IPS DF 6.9 (cell line): Measurements from ENCODE around the gene INHBC.
"Not testable (repeated sequence)": the region's sequence is repeated elsewhere in the genome, so short reads cannot be mapped to it uniquely, and the experiment has no call there.

ENCODE experiments used
- DNase-seq: peaks from one replicate; pipeline ENCODE4 v3.0.0-alpha.2; 2013; ENCODE audit warnings: low read depth, low spot score
- H3K27ac ChIP-seq: one replicate; pipeline ENCODE4 v1.5.1; 2013; ENCODE audit warnings: low read length, control low read depth
- H3K27me3 ChIP-seq: 2 replicates; pipeline ENCODE4 v1.6.1; 2013; ENCODE audit warnings: mild to moderate bottlenecking, low read length; ENCODE audit not compliant: control insufficient read depth, insufficient read depth
- H3K36me3 ChIP-seq: 2 replicates; pipeline ENCODE4 v1.6.1; 2013; ENCODE audit warnings: low read length; ENCODE audit not compliant: control insufficient read depth, insufficient read depth
- H3K4me1 ChIP-seq: 2 replicates; pipeline ENCODE4 v1.6.1; 2013; ENCODE audit warnings: low read length; ENCODE audit not compliant: control insufficient read depth, insufficient read depth
- H3K4me3 ChIP-seq: 2 replicates; pipeline ENCODE4 v1.5.1; 2013; ENCODE audit warnings: mild to moderate bottlenecking, low read length
- H3K9me3 ChIP-seq: 2 replicates; pipeline ENCODE4 v1.6.1; 2013; ENCODE audit warnings: low read length, inconsistent platforms; ENCODE audit not compliant: control insufficient read depth, insufficient read depth
- WGBS: extraction: QIAGEN DNeasy Blood & Tissue Kit; methylation state at CpG from one replicate; pipeline ENCODE4 v1.1.7; 2013; ENCODE audit warnings: mixed read lengths, missing lambda C conversion rate; ENCODE audit not compliant: insufficient read length, insufficient coverage; 5-methylcytosine and 5-hydroxymethylcytosine counted together

INHBC gene

DNA sequence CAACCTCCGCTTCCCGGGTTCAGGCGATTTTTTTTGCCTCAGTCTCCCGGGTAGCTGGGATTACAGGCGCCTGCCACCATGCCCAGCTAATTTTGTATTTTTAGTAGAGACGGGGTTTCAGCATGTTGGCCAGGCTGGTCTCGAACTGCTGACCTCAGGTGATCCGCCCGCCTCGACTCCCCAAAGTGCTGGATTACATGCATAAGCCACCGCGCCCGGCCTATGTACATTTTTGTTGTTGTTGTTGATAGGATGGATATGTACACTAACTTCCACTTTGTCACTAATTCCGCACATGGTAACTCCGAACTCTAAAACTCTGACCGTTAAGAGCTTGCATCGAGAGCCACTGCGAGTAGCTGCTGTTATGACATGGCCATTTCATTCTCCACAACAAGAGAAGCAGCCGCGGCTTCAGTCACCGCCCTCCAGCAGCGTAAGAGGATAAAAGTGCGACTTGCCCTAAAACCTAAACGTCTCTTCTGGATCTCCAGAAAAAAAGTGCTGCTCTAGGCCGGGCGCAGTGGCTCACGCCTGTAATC lies 52.5 kb downstream of the INHBC start:
- H3K36me3 ChIP-seq: peaks cover 22% of the 10 kb centered on the region
- WGBS: no CpG with 5 or more reads among the region's 27 CpGs
- no peak for DNase-seq
- H3K4me1 ChIP-seq: no peaks in the 10 kb centered on the region
- no peaks in the 10 kb centered on the region for H3K9me3 ChIP-seq
- no peak overlapping the region for H3K4me3 ChIP-seq
- no peak overlapping the region for H3K27ac ChIP-seq
- no peaks in the 10 kb centered on the region for H3K27me3 ChIP-seq

DNA sequence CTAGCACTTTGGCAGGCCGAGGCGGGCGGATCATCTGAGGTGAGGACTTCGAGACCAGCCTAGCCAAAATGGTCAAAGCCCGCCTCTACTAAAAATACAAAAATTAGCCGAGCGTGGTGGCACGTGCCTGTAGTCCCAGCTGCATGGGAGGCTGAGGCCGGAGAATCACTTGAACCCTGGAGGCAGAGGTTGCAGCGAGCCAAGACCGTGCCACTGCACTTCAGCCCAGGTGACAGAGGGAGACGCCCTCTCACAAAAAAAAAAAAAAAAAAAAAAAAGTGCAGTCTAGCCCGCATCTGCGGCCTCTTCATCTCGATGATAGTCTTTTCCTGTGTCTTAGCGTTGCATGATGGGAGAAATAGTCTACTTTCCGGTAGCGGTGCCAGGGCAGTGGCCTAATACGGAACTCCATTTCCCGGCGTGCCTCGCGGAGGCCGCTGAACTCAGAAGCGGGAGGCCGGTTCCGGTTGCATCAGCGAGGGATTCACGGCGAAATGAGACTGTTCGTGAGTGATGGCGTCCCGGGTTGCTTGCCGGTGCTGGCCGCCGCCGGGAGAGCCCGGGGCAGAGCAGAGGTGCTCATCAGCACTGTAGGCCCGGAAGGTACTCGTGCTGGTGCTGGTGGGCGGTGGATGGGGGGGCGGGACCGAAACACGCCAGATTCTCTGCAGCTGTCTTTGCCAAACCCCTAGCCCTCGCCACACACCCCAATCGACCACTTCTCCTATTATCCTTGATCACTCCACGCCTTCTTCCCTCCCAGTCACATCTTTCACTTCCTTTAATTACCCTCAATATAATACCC lies 53.2 kb downstream of the INHBC start, which contains the start of gene MARS1:
Gene MARS1 (plus strand): TSS at position 472 of the 805 bp plus-strand sequence. CDS start 23 bp downstream, at position 495.
- WGBS: 100% methylated on average over 1 of the region's 47 CpGs
- peak; percentile 94 for DNase-seq
- no peaks in the 10 kb centered on the region for H3K9me3 ChIP-seq
- H3K4me3 ChIP-seq: peak within 1 kb of the TSS; percentile 81
- no peaks in the 10 kb centered on the region for H3K27me3 ChIP-seq
- peaks cover 27% of the 10 kb centered on the region for H3K36me3 ChIP-seq
- H3K4me1 ChIP-seq: no peaks in the 10 kb centered on the region
- H3K27ac ChIP-seq: no peak within 1 kb of the TSS

DNA sequence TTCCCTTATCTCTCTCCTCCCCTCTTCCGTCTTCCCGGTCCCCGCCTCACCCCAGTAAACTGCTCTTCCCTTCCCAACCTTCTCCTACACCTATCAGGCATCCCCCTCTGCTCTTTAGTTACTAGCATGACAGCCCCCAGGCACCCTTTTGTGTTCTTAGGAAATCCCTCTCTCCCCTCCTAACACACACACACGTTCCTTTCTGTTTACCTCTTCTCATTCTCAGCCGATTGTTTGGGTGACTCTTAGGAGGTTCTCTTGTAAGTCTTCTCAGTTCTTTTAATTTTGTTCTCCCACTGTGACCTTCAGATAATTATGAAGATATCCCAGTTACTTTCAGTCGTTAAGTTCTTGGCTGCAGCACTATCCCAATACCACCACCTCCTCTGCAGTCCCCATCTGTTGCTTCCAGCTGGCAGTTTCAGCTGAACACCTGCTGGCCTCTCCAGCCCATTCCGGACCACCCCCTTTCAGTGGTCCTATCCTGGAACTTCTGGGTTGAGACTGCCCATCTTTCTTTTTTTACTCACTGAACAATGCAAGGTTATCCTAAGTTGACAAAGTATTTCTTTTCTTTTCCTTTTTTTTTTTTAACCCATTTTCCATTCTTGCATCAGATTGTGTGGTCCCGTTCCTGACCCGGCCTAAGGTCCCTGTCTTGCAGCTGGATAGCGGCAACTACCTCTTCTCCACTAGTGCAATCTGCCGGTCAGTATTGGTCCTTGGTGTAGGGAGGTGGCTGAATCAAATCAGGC lies 54.0 kb downstream of the INHBC start:
- no peak for DNase-seq
- Histone ChIP-seq H3K27ac (no peak overlapping the region), H3K4me1 (no peaks in the 10 kb centered on the region), H3K9me3 (no peaks in the 10 kb centered on the region), H3K4me3 (peak overlapping the region; percentile 81), H3K36me3 (peaks cover 27% of the 10 kb centered on the region), H3K27me3 (no peaks in the 10 kb centered on the region)
- 100% methylated on average over 3 of the region's 11 CpGs for WGBS

DNA sequence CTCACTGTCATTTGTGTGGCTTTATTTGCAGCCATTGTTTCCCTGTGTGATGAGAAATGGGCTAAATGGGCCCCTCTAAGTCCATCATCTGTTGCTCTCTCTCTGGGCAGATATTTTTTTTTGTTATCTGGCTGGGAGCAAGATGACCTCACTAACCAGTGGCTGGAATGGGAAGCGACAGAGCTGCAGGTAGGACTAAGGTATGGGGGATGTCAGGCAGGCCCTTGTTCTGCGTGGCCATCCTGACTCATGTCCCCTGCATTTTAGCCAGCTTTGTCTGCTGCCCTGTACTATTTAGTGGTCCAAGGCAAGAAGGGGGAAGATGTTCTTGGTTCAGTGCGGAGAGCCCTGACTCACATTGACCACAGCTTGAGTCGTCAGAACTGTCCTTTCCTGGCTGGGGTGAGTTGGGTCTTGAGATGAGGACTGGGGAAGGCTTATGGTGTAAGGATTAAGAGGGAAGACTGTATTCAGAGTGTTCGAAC lies 54.6 kb downstream of the INHBC start:
- Histone ChIP-seq H3K27ac (no peak overlapping the region), H3K4me1 (no peaks in the 10 kb centered on the region), H3K9me3 (no peaks in the 10 kb centered on the region), H3K36me3 (peaks cover 27% of the 10 kb centered on the region), H3K4me3 (peak overlapping the region; percentile 81; the same call in 1 of the 2 replicates), H3K27me3 (no peaks in the 10 kb centered on the region)
- no peak for DNase-seq
- no CpG with 5 or more reads among the region's 5 CpGs for WGBS

DNA sequence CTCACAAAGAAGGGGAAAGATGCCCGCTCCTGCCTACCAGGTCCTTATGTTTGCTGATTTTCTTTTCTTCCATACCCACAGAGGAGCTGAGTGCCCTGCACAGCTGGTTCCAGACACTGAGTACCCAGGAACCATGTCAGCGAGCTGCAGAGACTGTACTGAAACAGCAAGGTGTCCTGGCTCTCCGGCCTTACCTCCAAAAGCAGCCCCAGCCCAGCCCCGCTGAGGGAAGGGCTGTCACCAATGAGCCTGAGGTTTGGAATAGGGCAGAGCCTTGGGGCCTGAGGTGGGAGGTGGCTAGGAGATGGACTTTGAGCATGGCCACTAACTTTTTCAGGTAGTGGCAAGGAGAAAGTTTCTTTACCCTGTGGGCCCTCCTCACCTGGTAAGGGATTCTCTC lies 55.5 kb downstream of the INHBC start:
- no peaks in the 10 kb centered on the region for H3K9me3 ChIP-seq
- no peak for DNase-seq
- H3K27me3 ChIP-seq: no peaks in the 10 kb centered on the region
- H3K27ac ChIP-seq: no peak overlapping the region
- no CpG with 5 or more reads among the region's 4 CpGs for WGBS
- no peak overlapping the region for H3K4me3 ChIP-seq
- H3K36me3 ChIP-seq: peaks cover 27% of the 10 kb centered on the region
- no peaks in the 10 kb centered on the region for H3K4me1 ChIP-seq

DNA sequence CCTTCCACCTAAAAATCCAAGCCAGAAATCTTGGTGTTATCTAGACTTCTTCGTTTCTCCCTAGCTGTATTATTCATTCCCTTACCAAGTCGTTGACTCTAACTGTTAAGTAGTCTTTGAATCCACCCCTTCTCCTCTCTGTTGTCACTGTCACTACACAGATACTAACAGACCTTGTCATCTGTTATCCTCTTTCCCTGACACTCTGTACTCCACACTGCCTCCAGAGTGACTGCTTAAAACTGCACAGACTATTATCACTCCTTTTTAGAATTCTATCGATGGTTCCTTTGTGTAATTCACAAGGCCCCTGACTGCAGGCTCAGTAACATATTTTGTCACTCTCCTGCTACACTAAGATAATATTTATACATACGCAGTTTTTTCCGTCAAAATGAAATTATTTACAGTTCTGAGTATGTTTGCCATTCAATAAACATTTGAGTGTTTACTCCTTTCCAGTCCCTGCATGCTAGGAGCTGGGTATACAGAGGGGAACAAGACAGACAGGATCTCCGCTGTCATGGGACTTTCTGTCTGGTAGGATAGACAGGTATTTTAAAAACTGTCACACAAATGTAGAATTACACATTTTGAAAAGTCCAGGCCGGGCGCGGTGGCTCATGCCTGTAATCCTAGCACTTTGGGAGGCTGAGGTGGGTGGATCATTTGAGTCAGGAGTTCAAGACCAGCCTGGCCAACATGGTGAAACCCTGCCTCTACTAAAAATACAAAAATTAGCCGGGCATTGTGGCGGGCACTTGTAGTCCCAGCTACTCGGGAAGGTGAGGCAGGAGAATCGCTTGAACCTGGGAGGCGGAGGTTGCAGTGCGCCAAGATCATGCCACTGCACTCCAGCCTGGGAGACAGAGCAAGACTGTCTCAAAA lies 57.1 kb downstream of the INHBC start:
- Histone ChIP-seq H3K27me3 (no peaks in the 10 kb centered on the region), H3K4me3 (no peak overlapping the region), H3K9me3 (no peaks in the 10 kb centered on the region), H3K4me1 (no peaks in the 10 kb centered on the region), H3K36me3 (peaks cover 30% of the 10 kb centered on the region), H3K27ac (no peak overlapping the region)
- WGBS: no CpG with 5 or more reads among the region's 15 CpGs
- no peak for DNase-seq

DNA sequence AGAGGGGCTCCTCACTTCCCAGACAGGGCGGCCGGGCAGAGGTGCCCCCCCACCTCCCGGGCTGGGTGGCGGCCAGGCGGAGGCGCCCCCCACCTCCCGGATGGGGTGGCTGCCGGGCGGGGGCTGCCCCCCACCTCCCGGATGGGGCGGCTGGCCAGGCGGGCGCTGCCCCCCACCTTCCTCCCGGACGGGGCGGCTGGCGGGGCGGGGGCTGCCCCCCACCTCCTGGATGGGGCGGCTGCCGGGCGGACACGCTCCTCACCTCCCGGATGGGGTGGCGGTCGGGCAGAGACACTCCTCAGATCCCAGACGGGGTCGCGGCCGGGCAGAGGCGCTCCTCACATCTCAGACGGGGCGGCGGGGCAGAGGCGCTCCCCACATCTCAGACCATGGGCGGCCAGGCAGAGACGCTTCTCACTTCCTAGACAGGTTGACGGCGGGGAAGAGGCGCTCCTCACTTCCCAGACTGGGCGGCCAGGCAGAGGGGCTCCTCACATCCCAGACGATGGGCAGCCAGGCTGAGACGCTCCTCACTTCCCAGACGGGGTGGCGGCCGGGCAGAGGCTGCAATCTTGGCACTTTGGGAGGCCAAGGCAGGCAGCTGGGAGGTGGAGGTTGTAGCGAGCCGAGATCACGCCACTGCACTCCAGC lies 60.6 kb downstream of the INHBC start:
- H3K27ac ChIP-seq, H3K4me1 ChIP-seq, H3K27me3 ChIP-seq, H3K4me3 ChIP-seq, DNase-seq, H3K9me3 ChIP-seq: not testable (repeated sequence)
- WGBS: no CpG with 5 or more reads among the region's 48 CpGs
- H3K36me3 ChIP-seq: peaks cover 36% of the 10 kb centered on the region

DNA sequence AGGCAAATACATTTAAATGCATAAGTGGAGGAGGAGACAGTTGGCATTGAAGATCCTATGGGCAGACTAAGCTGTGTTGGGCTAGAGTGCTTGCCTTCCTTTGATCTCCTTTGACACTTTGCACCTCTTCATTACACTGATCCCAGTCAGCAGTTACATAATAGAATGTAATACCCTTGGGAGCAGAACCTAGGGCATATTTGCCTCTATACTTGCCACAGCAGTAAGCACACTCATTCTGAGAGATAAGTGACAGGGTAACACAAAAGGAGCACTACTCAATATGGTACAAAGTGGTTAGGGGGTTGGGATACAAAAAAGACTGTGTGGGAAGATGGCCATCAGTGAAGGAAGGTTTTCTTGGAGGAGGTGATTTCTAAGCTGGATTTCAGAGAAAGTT lies 62.2 kb downstream of the INHBC start:
- Histone ChIP-seq H3K4me3 (no peak overlapping the region), H3K36me3 (peaks cover 27% of the 10 kb centered on the region), H3K27me3 (no peaks in the 10 kb centered on the region), H3K27ac (no peak overlapping the region), H3K9me3 (no peaks in the 10 kb centered on the region), H3K4me1 (no peaks in the 10 kb centered on the region)
- DNase-seq: no peak

DNA sequence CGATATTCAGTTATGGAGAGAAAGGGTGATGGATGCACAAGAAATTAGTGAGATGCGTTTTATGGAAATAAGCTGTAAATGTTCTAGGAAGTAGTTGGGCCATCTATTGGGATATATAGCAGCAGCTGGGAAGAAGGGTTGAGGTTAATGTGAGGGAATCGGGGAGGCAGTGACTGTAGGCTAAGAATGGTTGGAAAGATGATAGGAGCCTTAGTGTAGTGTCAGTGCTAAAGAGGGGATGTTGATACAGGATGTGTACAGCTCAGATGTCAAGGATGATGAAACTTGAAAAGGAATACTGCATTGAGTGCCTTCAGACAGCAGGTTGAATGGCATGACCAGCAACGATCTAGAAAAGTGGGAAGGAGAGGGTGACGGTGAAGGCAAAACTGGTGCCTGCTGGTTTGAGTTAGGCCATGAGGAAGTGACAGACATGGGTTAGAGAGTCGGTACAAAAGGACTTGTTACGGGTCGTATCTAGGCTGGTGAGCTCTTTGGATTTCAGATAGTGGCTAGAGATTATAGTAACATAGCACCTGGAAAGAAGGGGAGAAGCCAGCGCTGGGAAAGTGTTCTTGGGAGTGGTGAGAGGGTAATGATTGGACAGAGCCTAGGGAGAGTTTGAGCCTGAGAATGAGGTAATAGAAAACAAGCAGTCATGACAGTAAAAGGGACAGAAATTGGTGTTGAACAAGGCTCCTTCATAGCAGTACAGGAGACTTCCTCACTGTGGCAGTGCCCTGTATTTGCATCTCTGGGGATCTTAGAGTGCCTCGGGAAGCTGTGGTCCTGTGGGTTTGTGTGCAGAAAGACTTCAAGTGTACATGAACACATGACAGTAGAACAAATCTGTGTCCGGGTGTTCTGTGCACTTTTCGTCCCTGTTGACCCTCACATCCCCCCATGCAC lies 62.9 kb downstream of the INHBC start:
- peaks cover 27% of the 10 kb centered on the region for H3K36me3 ChIP-seq

More for the DNA sequence above, 62.9 kb downstream of the INHBC start:
- H3K9me3 ChIP-seq: no peaks in the 10 kb centered on the region
- H3K27me3 ChIP-seq: no peaks in the 10 kb centered on the region
- no peak overlapping the region for H3K4me3 ChIP-seq
- H3K27ac ChIP-seq: no peak overlapping the region
- DNase-seq: no peak
- WGBS: 100% methylated on average over 3 of the region's 12 CpGs
- no peaks in the 10 kb centered on the region for H3K4me1 ChIP-seq
